SK-N-SH (cell line): Measurements from ENCODE around the gene BORCS5. TPM values are rescaled to one million over a fixed set of nuclear protein-coding genes. Genes with fewer than 3 reads are reported as not detected.

ENCODE experiments used
- CTCF ChIA-PET: fragments of 300-600, 350-600 bp; formaldehyde crosslinking; extraction: SDS; loops from one replicate; lab custom pipeline; 2021; lab: Yijun Ruan, JAX
- POLR2A ChIA-PET: fragments of 350-600 bp; sonication (Branson Sonifier 250); formaldehyde crosslinking; extraction: SDS; loops from one replicate; lab custom pipeline; 2020; ENCODE audit warnings: antibody characterized with exemption, inconsistent platforms; lab: Yijun Ruan, JAX
- DNase-seq: peaks from one replicate; pipeline ENCODE4 v3.0.0; 2012
- H2AFZ ChIP-seq: fragments of 200-600 bp; sonication (generic); 2 replicates; pipeline ENCODE4 v1.8.1; 2016; ENCODE audit warnings: antibody characterized with exemption, mild to moderate bottlenecking, low read depth
- H3F3A ChIP-seq: fragments of 200-600 bp; sonication (generic); replicated peaks from 2 replicates; pipeline ENCODE3; 2016; ENCODE audit warnings: antibody characterized with exemption, mild to moderate bottlenecking; ENCODE audit not compliant: insufficient read depth
- H3K27ac ChIP-seq, 2 experiments: fragments of 200-500 bp in 1 of 2; fragments of 200-600 bp in 1 of 2; sonication (Bioruptor generic) in 1 of 2; sonication (generic), shearing (Covaris generic) in 1 of 2; 2 replicates each; pipeline versions ENCODE4 v1.5.1 to v1.6.1; 2014 to 2016; ENCODE audit warnings: low read depth in 2 of 2, inconsistent platforms in 1 of 2, low read length in 1 of 2, mild to moderate bottlenecking in 1 of 2, mixed read lengths in 1 of 2
- H3K27me3 ChIP-seq: fragments of 200-600 bp; sonication (generic), shearing (Covaris generic); 2 replicates; pipeline ENCODE4 v1.6.1; 2016; ENCODE audit warnings: mixed run types; ENCODE audit not compliant: insufficient read depth
- H3K36me3 ChIP-seq, 2 experiments: fragments of 200-500 bp in 1 of 2; fragments of 200-600 bp in 1 of 2; sonication (Bioruptor generic) in 1 of 2; sonication (generic) in 1 of 2; replicated peaks in 1 of 2; 2 replicates each; pipeline versions ENCODE3 to v1.5.1; 2014 to 2016; ENCODE audit warnings: low read length in 1 of 2, mild to moderate bottlenecking in 1 of 2; ENCODE audit not compliant: insufficient read depth in 2 of 2, control insufficient read depth in 1 of 2
- H3K4me1 ChIP-seq, 2 experiments: fragments of 200-500 bp in 1 of 2; fragments of 200-600 bp in 1 of 2; sonication (Bioruptor generic) in 1 of 2; sonication (generic), shearing (Covaris generic) in 1 of 2; 2 replicates each; pipeline versions ENCODE4 v1.5.1 to v1.6.1; 2014 to 2016; ENCODE audit warnings: low read depth in 1 of 2, low read length in 1 of 2, mixed run types in 1 of 2; ENCODE audit not compliant: insufficient read depth in 2 of 2, control insufficient read depth in 1 of 2
- H3K4me2 ChIP-seq: fragments of 200-600 bp; sonication (generic), shearing (Covaris generic); 2 replicates; pipeline ENCODE4 v1.6.1; 2017; ENCODE audit warnings: mixed run types
- H3K4me3 ChIP-seq, 2 experiments: fragments of 200-500 bp in 1 of 2; fragments of 200-600 bp in 1 of 2; sonication (Bioruptor generic) in 1 of 2; sonication (generic), shearing (Covaris generic) in 1 of 2; 2 replicates each; pipeline versions ENCODE4 v1.5.1 to v1.8.1; 2014 to 2016; ENCODE audit warnings: low read depth in 2 of 2, inconsistent platforms in 1 of 2, low read length in 1 of 2, mild to moderate bottlenecking in 1 of 2, mixed read lengths in 1 of 2, moderate library complexity in 1 of 2
- H3K79me2 ChIP-seq: fragments of 200-600 bp; sonication (generic); 2 replicates; pipeline ENCODE4 v1.8.1; 2017; ENCODE audit warnings: mild to moderate bottlenecking; ENCODE audit not compliant: insufficient read depth
- H3K9ac ChIP-seq: fragments of 200-600 bp; sonication (generic); 2 replicates; pipeline ENCODE4 v1.6.1; 2017; ENCODE audit warnings: mixed run types
- H3K9me2 ChIP-seq: fragments of 200-600 bp; sonication (generic); 2 replicates; pipeline ENCODE4 v1.6.1; 2017; ENCODE audit warnings: mixed run types
- H3K9me3 ChIP-seq: fragments of 200-600 bp; sonication (generic); 2 replicates; pipeline ENCODE4 v1.6.1; 2017; ENCODE audit warnings: mixed run types, mild to moderate bottlenecking, moderate library complexity
- H4K20me1 ChIP-seq: fragments of 200-600 bp; sonication (generic); 2 replicates; pipeline ENCODE4 v1.6.1; 2017; ENCODE audit warnings: mild to moderate bottlenecking, mixed run types; ENCODE audit not compliant: insufficient read depth
- CHD2 ChIP-seq: fragments of 150-350 bp; IDR thresholded peaks from 2 replicates; pipeline ENCODE4 v1.6.1; 2018; ENCODE audit warnings: low read length; ENCODE audit not compliant: partially characterized antibody
- ELF1 ChIP-seq: IDR thresholded peaks from 2 replicates; pipeline ENCODE4 v1.4.0; 2012
- EZH2phosphoT487 ChIP-seq: fragments of 200-600 bp; sonication (generic); IDR thresholded peaks from 2 replicates; pipeline ENCODE4 v1.6.1; 2017; ENCODE audit warnings: low read depth, mixed run types, mild to moderate bottlenecking, antibody characterized with exemption, moderate library complexity, borderline replicate concordance
- FOSL2 ChIP-seq: IDR thresholded peaks from 2 replicates; pipeline ENCODE4 v1.4.0; 2012; ENCODE audit warnings: low read depth, mild to moderate bottlenecking, moderate library complexity, borderline replicate concordance
- GABPA ChIP-seq: IDR thresholded peaks from 2 replicates; pipeline ENCODE4 v1.4.0; 2012; ENCODE audit warnings: low read depth, mild to moderate bottlenecking
- GATA2 ChIP-seq: sonication (generic); formaldehyde crosslinking; IDR thresholded peaks from 2 replicates; pipeline ENCODE4 v1.5.0; 2020; ENCODE audit warnings: mild to moderate bottlenecking, missing genetic modification reagents
- JUND ChIP-seq: IDR thresholded peaks from 2 replicates; pipeline ENCODE4 v1.4.0; 2012
- MEF2A ChIP-seq: IDR thresholded peaks from 2 replicates; pipeline ENCODE4 v1.4.0; 2012; ENCODE audit warnings: low read depth, borderline replicate concordance
- MXI1 ChIP-seq: IDR thresholded peaks from 2 replicates; pipeline ENCODE4 v1.6.1; 2012; ENCODE audit warnings: mild to moderate bottlenecking, low read depth, low read length, improper control_type of control experiment
- NFIC ChIP-seq: IDR thresholded peaks from 2 replicates; pipeline ENCODE4 v1.4.0; 2012; ENCODE audit warnings: borderline replicate concordance
- NRF1 ChIP-seq: IDR thresholded peaks from 2 replicates; pipeline ENCODE4 v1.6.1; 2012; ENCODE audit warnings: low read depth, mild to moderate bottlenecking, low read length
- RAD21 ChIP-seq: IDR thresholded peaks from 2 replicates; pipeline ENCODE4 v1.6.1; 2012; ENCODE audit warnings: mild to moderate bottlenecking, low read length
- RCOR1 ChIP-seq: fragments of 150-350 bp; IDR thresholded peaks from 2 replicates; pipeline ENCODE4 v1.6.1; 2017; ENCODE audit warnings: antibody characterized with exemption, low read length
- RXRA ChIP-seq: IDR thresholded peaks from 2 replicates; pipeline ENCODE4 v1.4.0; 2012; ENCODE audit warnings: low read depth, mild to moderate bottlenecking, borderline replicate concordance
- SMC3 ChIP-seq: IDR thresholded peaks from 2 replicates; pipeline ENCODE4 v1.6.1; 2012; ENCODE audit warnings: low read depth, low read length, improper control_type of control experiment
- TCF12 ChIP-seq: IDR thresholded peaks from 2 replicates; pipeline ENCODE4 v1.4.0; 2012
- YY1 ChIP-seq: IDR thresholded peaks from 2 replicates; pipeline ENCODE4 v1.4.0; 2012; ENCODE audit warnings: low read depth, mild to moderate bottlenecking
- WGBS: methylation state at CpG from one replicate; pipeline ENCODE4 v1.1.6; 2017; ENCODE audit warnings: low lambda C conversion rate; 5-methylcytosine and 5-hydroxymethylcytosine counted together
- polyA plus RNA-seq, 3 experiments: library from polyadenylated mRNA; depleted of rRNA; stranded (reverse); fragments of >200 nt; gene quantifications; 2 replicates each; pipeline ENCODE4 v1.2.3, GENCODE V29; 2012
- TF ChIP-seq, protein P1 (sequence below): IDR thresholded peaks from 2 replicates; pipeline ENCODE4 v1.4.0; 2012; ENCODE audit warnings: low read depth, borderline replicate concordance
- TF ChIP-seq, protein P2 (sequence below): IDR thresholded peaks from 2 replicates; pipeline ENCODE4; 2012
- TF ChIP-seq, protein P3 (sequence below): fragments of 150-350 bp; IDR thresholded peaks from 2 replicates; pipeline ENCODE4 v1.6.1; 2017; ENCODE audit warnings: antibody characterized with exemption, low read length, low read depth, borderline replicate concordance
- TF ChIP-seq, protein P4 (sequence below): IDR thresholded peaks from 2 replicates; pipeline ENCODE4 v1.6.1; 2012; ENCODE audit warnings: mild to moderate bottlenecking, low read depth, low read length, moderate library complexity

Gene BORCS5
- polyA plus RNA-seq, 1 of the 3 experiments (the other 2 are of a cell fraction) = 16.3 TPM

DNA sequence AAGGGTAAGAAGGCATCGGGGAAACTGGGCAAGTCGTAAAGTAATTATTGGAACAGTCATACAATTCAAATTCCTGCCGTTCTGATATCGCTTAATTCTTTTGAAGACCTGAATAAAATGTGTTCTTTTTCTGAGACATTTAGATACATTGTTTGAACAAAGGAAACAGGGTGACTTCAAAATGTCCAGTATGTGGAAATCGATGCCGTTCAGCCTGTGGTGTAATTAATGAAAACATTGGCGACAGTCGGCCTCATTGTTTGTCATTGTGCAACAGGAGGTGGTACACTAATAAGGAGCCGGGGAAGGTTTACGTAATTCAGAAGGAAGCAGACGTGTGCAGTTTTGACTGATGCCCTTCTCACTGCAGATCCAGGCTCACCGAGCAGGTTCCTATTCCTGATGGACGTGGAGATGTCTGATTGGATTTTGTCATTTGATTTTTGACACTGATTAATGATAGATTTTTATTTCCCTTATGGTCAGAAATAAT is 92.7 kb downstream of the BORCS5 start (continued):
- TF ChIP-seq RXRA (no peak), CHD2 (no peak), GABPA (no peak)
- TF ChIP-seq, protein P1, sequence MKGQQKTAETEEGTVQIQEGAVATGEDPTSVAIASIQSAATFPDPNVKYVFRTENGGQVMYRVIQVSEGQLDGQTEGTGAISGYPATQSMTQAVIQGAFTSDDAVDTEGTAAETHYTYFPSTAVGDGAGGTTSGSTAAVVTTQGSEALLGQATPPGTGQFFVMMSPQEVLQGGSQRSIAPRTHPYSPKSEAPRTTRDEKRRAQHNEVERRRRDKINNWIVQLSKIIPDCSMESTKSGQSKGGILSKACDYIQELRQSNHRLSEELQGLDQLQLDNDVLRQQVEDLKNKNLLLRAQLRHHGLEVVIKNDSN = no peak

DNA sequence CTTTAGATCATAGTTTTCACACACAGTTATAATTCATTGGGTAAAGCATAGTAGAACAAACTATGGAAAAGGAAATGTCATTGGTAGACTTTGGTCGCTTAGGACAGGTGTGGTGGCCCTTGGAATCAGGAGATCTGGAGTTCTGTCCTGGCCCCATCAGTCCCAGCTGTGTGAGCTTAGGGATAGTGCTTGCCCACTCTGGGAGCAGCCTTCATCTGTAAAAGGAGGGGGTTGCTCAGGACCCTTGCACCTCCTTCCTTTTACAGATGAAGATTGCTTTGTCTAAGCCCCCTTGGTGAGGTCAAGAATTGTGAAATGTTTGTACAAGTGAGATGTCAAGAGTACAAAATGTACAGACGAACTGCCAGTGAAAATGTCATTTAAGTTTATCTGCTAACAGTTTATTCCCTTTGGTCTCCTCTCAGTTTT is 93.2 kb downstream of the BORCS5 start:
- Histone ChIP-seq H3F3A (no peaks in the 10 kb centered on the region), H3K27ac (no peak overlapping the region), H3K4me3 (no peak overlapping the region), H3K36me3 (no peaks in the 10 kb centered on the region), H4K20me1 (no peaks in the 10 kb centered on the region), H3K4me2 (no peak overlapping the region), H2AFZ (no peak overlapping the region), H3K79me2 (no peaks in the 10 kb centered on the region), H3K9ac (no peak overlapping the region), H3K9me3 (no peaks in the 10 kb centered on the region), H3K4me1 (no peaks in the 10 kb centered on the region; a peak in 2 of 4 replicates), H3K27me3 (no peaks in the 10 kb centered on the region), H3K9me2 (no peaks in the 10 kb centered on the region)
- CTCF ChIA-PET = interaction anchor here (1.3 kb wide), 1 partner anchor 15 kb away, joined by 3 read pairs; no protein-coding TSS in a partner anchor
- no peak for DNase-seq
- POLR2A ChIA-PET = no interaction called here
- WGBS = 97% methylated on average over 2 of the region's 2 CpGs
- TF ChIP-seq SMC3 (no peak), MEF2A (no peak), RCOR1 (no peak), ELF1 (no peak), CHD2 (no peak), RAD21 (no peak), TCF12 (no peak), FOSL2 (no peak), NFIC (no peak), GATA2 (CRISPR knock-in tag) (no peak), YY1 (no peak), MXI1 (no peak), RXRA (no peak), EZH2phosphoT487 (no peak), JUND (no peak), NRF1 (no peak)
- TF ChIP-seq, protein P2, sequence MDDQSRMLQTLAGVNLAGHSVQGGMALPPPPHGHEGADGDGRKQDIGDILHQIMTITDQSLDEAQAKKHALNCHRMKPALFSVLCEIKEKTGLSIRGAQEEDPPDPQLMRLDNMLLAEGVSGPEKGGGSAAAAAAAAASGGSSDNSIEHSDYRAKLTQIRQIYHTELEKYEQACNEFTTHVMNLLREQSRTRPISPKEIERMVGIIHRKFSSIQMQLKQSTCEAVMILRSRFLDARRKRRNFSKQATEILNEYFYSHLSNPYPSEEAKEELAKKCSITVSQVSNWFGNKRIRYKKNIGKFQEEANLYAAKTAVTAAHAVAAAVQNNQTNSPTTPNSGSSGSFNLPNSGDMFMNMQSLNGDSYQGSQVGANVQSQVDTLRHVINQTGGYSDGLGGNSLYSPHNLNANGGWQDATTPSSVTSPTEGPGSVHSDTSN = no peak
- TF ChIP-seq, protein P3, sequence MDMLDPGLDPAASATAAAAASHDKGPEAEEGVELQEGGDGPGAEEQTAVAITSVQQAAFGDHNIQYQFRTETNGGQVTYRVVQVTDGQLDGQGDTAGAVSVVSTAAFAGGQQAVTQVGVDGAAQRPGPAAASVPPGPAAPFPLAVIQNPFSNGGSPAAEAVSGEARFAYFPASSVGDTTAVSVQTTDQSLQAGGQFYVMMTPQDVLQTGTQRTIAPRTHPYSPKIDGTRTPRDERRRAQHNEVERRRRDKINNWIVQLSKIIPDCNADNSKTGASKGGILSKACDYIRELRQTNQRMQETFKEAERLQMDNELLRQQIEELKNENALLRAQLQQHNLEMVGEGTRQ = no peak
- TF ChIP-seq, protein P4, sequence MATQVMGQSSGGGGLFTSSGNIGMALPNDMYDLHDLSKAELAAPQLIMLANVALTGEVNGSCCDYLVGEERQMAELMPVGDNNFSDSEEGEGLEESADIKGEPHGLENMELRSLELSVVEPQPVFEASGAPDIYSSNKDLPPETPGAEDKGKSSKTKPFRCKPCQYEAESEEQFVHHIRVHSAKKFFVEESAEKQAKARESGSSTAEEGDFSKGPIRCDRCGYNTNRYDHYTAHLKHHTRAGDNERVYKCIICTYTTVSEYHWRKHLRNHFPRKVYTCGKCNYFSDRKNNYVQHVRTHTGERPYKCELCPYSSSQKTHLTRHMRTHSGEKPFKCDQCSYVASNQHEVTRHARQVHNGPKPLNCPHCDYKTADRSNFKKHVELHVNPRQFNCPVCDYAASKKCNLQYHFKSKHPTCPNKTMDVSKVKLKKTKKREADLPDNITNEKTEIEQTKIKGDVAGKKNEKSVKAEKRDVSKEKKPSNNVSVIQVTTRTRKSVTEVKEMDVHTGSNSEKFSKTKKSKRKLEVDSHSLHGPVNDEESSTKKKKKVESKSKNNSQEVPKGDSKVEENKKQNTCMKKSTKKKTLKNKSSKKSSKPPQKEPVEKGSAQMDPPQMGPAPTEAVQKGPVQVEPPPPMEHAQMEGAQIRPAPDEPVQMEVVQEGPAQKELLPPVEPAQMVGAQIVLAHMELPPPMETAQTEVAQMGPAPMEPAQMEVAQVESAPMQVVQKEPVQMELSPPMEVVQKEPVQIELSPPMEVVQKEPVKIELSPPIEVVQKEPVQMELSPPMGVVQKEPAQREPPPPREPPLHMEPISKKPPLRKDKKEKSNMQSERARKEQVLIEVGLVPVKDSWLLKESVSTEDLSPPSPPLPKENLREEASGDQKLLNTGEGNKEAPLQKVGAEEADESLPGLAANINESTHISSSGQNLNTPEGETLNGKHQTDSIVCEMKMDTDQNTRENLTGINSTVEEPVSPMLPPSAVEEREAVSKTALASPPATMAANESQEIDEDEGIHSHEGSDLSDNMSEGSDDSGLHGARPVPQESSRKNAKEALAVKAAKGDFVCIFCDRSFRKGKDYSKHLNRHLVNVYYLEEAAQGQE = no peak
